Loucy (cell line): Measurements from ENCODE around the gene USP5.

ENCODE experiments used
- H2AFZ ChIP-seq: fragments of 200-600 bp; sonication (generic); 2 replicates; pipeline ENCODE4 v1.6.0; 2016; ENCODE audit warnings: antibody characterized with exemption, mild to moderate bottlenecking, low read length, moderate library complexity
- H3F3A ChIP-seq: fragments of 200-600 bp; 2 replicates; pipeline ENCODE4 v1.6.0; 2016; ENCODE audit warnings: antibody characterized with exemption, low read depth, mild to moderate bottlenecking
- H3K27me3 ChIP-seq: fragments of 200-600 bp; sonication (generic); 2 replicates; pipeline ENCODE4 v1.6.1; 2014; ENCODE audit warnings: low read length, mild to moderate bottlenecking; ENCODE audit not compliant: insufficient read depth, poor library complexity, severe bottlenecking
- H3K36me3 ChIP-seq: fragments of 200-600 bp; sonication (generic); 2 replicates; pipeline ENCODE4 v1.6.1; 2016; ENCODE audit warnings: low read length; ENCODE audit not compliant: insufficient read depth
- H3K4me1 ChIP-seq: fragments of 200-600 bp; sonication (generic); 2 replicates; pipeline ENCODE4 v1.5.1; 2014; ENCODE audit warnings: low read length, mild to moderate bottlenecking; ENCODE audit not compliant: insufficient read depth, poor library complexity, severe bottlenecking
- H3K4me2 ChIP-seq: fragments of 200-600 bp; sonication (generic); 2 replicates; pipeline ENCODE4 v1.6.0; 2014; ENCODE audit warnings: antibody characterized with exemption, low read length, low read depth, mild to moderate bottlenecking; ENCODE audit not compliant: poor library complexity, severe bottlenecking
- H3K4me3 ChIP-seq: fragments of 200-600 bp; sonication (generic); 2 replicates; pipeline ENCODE4 v1.5.1; 2014; ENCODE audit warnings: low read length, mild to moderate bottlenecking, mixed read lengths; ENCODE audit not compliant: poor library complexity, severe bottlenecking
- H3K79me2 ChIP-seq: fragments of 200-600 bp; sonication (generic); 2 replicates; pipeline ENCODE4 v1.6.1; 2014; ENCODE audit warnings: low read length; ENCODE audit not compliant: insufficient read depth
- H3K9ac ChIP-seq: fragments of 200-600 bp; sonication (generic); 2 replicates; pipeline ENCODE4 v1.6.0; 2014; ENCODE audit warnings: mild to moderate bottlenecking, low read depth, low read length, moderate library complexity; ENCODE audit not compliant: poor library complexity, severe bottlenecking
- H3K9me2 ChIP-seq: fragments of 200-600 bp; sonication (generic); replicated peaks from 2 replicates; pipeline ENCODE4 v1.6.1; 2016; ENCODE audit warnings: low read depth, low read length, mixed read lengths
- H3K9me3 ChIP-seq: fragments of 200-600 bp; sonication (generic); 2 replicates; pipeline ENCODE4 v1.6.1; 2014; ENCODE audit warnings: mild to moderate bottlenecking, antibody characterized with exemption, low read length, low read depth; ENCODE audit not compliant: insufficient read depth
- H4K20me1 ChIP-seq: fragments of 200-600 bp; sonication (generic); 2 replicates; pipeline ENCODE4 v1.6.0; 2014; ENCODE audit warnings: antibody characterized with exemption, low read length, mild to moderate bottlenecking; ENCODE audit not compliant: insufficient read depth, poor library complexity, severe bottlenecking
- CTCF ChIP-seq: fragments of 200-600 bp; sonication (generic); conservative IDR thresholded peaks from 2 replicates; pipeline ENCODE4 v1.5.1; 2014; ENCODE audit warnings: mild to moderate bottlenecking, antibody characterized with exemption, low read length
- EZH2phosphoT487 ChIP-seq: fragments of 200-600 bp; IDR thresholded peaks from 2 replicates; pipeline ENCODE4 v1.6.1; 2018; ENCODE audit warnings: antibody characterized with exemption, mild to moderate bottlenecking, moderate library complexity, borderline replicate concordance

Gene USP5

GRCh38 chr12:6810758-6811157 is 41.2 kb upstream of the USP5 start:
- no peak overlapping the region for H2AFZ ChIP-seq

GRCh38 chr12:6813363-6813762 is 38.6 kb upstream of the USP5 start:
- Histone ChIP-seq H4K20me1 (no peaks in the 10 kb centered on the region), H3F3A (no peaks in the 10 kb centered on the region), H3K9me2 (no peaks in the 10 kb centered on the region), H3K27me3 (no peaks in the 10 kb centered on the region), H3K4me2 (no peak overlapping the region), H3K36me3 (no peaks in the 10 kb centered on the region), H3K9me3 (no peaks in the 10 kb centered on the region), H3K4me3 (no peak overlapping the region), H2AFZ (no peak overlapping the region), H3K4me1 (peaks cover 10% of the 10 kb centered on the region), H3K79me2 (no peaks in the 10 kb centered on the region), H3K9ac (no peak overlapping the region)
- TF ChIP-seq CTCF (no peak), EZH2phosphoT487 (no peak)

More at GRCh38 chr12:6810758-6811157, 41.2 kb upstream of the USP5 start:
- Histone ChIP-seq H3K79me2 (no peaks in the 10 kb centered on the region), H3K9me2 (no peaks in the 10 kb centered on the region), H3K4me2 (no peak overlapping the region), H3K4me3 (no peak overlapping the region), H3K27me3 (no peaks in the 10 kb centered on the region), H3K9ac (no peak overlapping the region), H3K36me3 (no peaks in the 10 kb centered on the region), H3K9me3 (no peaks in the 10 kb centered on the region), H3K4me1 (no peaks in the 10 kb centered on the region), H4K20me1 (no peaks in the 10 kb centered on the region), H3F3A (no peaks in the 10 kb centered on the region)
- TF ChIP-seq CTCF (no peak), EZH2phosphoT487 (no peak)

- Histone ChIP-seq H3F3A (no peaks in the 10 kb centered on the region), H3K79me2 (no peaks in the 10 kb centered on the region), H3K9me3 (no peaks in the 10 kb centered on the region), H3K4me2 (no peak overlapping the region), H3K9me2 (no peaks in the 10 kb centered on the region), H3K9ac (peak overlapping the region; percentile 21), H4K20me1 (no peaks in the 10 kb centered on the region), H3K36me3 (no peaks in the 10 kb centered on the region), H3K4me3 (no peak overlapping the region), H3K4me1 (peaks cover 32% of the 10 kb centered on the region), H2AFZ (no peak overlapping the region), H3K27me3 (no peaks in the 10 kb centered on the region)
- TF ChIP-seq EZH2phosphoT487 (no peak), CTCF (no peak)
Observed at GRCh38 chr12:6816598-6816997, 35.4 kb upstream of the USP5 start.
